ENCODE data around the gene NRN1L. TPM values are rescaled to one million over a fixed set of nuclear protein-coding genes. Genes with fewer than 3 reads are reported as not detected.
"Not testable (repeated sequence)": the region's sequence is repeated elsewhere in the genome, so short reads cannot be mapped to it uniquely, and the experiment has no call there.

Gene NRN1L
- total RNA-seq, 1 experiment from 2014 or later, result 1.1 TPM

DNA sequence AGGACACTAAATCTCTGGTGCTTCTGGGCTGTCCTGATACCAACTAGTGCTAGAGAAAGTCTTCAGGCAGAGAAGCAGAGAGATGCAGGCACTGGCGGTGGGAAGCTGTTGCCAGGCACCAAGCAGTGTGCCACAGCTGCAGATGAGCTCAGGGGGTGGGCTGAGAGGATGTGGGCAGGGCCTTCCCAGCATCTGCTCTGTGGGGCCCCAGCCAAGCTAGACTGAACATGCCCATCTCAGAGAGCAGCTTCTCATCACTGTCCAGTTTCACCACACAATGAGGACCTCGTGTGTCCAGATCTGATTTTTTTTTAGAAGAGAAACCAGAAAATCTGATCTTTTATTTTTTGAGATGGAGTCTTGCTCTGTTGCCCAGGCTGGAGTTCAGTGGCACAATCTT, 25.5 kb downstream of the NRN1L start:
- no TSS peak for BruUV-seq (replicated peaks)
- TF ChIP-seq POLR2AphosphoS5 (IDR thresholded peaks at IDR 0.05; ENCODE audit: low read depth, low read length) (no peak), TCF7L2 (IDR thresholded peaks at IDR 0.05; ENCODE audit: low read depth, low read length) (no peak), SIN3A (IDR thresholded peaks at IDR 0.05; ENCODE audit: borderline replicate concordance, insufficient read depth, low read depth, low read length) (no peak)
- TF ChIP-seq, protein P1, sequence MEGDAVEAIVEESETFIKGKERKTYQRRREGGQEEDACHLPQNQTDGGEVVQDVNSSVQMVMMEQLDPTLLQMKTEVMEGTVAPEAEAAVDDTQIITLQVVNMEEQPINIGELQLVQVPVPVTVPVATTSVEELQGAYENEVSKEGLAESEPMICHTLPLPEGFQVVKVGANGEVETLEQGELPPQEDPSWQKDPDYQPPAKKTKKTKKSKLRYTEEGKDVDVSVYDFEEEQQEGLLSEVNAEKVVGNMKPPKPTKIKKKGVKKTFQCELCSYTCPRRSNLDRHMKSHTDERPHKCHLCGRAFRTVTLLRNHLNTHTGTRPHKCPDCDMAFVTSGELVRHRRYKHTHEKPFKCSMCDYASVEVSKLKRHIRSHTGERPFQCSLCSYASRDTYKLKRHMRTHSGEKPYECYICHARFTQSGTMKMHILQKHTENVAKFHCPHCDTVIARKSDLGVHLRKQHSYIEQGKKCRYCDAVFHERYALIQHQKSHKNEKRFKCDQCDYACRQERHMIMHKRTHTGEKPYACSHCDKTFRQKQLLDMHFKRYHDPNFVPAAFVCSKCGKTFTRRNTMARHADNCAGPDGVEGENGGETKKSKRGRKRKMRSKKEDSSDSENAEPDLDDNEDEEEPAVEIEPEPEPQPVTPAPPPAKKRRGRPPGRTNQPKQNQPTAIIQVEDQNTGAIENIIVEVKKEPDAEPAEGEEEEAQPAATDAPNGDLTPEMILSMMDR (IDR thresholded peaks at IDR 0.05), result no peak
- TF ChIP-seq, protein P2, sequence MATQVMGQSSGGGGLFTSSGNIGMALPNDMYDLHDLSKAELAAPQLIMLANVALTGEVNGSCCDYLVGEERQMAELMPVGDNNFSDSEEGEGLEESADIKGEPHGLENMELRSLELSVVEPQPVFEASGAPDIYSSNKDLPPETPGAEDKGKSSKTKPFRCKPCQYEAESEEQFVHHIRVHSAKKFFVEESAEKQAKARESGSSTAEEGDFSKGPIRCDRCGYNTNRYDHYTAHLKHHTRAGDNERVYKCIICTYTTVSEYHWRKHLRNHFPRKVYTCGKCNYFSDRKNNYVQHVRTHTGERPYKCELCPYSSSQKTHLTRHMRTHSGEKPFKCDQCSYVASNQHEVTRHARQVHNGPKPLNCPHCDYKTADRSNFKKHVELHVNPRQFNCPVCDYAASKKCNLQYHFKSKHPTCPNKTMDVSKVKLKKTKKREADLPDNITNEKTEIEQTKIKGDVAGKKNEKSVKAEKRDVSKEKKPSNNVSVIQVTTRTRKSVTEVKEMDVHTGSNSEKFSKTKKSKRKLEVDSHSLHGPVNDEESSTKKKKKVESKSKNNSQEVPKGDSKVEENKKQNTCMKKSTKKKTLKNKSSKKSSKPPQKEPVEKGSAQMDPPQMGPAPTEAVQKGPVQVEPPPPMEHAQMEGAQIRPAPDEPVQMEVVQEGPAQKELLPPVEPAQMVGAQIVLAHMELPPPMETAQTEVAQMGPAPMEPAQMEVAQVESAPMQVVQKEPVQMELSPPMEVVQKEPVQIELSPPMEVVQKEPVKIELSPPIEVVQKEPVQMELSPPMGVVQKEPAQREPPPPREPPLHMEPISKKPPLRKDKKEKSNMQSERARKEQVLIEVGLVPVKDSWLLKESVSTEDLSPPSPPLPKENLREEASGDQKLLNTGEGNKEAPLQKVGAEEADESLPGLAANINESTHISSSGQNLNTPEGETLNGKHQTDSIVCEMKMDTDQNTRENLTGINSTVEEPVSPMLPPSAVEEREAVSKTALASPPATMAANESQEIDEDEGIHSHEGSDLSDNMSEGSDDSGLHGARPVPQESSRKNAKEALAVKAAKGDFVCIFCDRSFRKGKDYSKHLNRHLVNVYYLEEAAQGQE (IDR thresholded peaks at IDR 0.05; ENCODE audit: insufficient read depth in 1 of 2, low read depth in 2 of 2, low read length in 1 of 2), result no peak
- no peaks in the 10 kb centered on the region for H3K9me3 ChIP-seq (ENCODE audit: control insufficient read depth, insufficient read depth, low read depth, low read length)
- ATAC-seq (no peak), DNase-seq (ENCODE audit: low read depth, low spot score) (no peak)
- in situ Hi-C loops (cut with HindIII; ENCODE audit: low pct_unique_long_range_greater_than_20kb, low sequenced_read_pairs) (no loop called here), intact Hi-C loops (cut with micrococcal nuclease; ENCODE audit: unreplicated experiment) (no loop called here)
- ChIA-PET CTCF (no interaction called here), POLR2A (no interaction called here)
- H3K27me3 ChIP-seq (ENCODE audit: control insufficient read depth, insufficient read depth, low read length), result no peaks in the 10 kb centered on the region
- no peak overlapping the region for H3K27ac ChIP-seq (ENCODE audit: low read length)
- no peaks in the 10 kb centered on the region for H3K4me1 ChIP-seq (ENCODE audit: control insufficient read depth, insufficient read depth, low read length)
- H3K4me3 ChIP-seq (ENCODE audit: low read depth in 2 of 2, low read length in 2 of 2), result no peak overlapping the region
- no peaks in the 10 kb centered on the region for H3K36me3 ChIP-seq (ENCODE audit: control insufficient read depth, insufficient read depth, low read length)

DNA sequence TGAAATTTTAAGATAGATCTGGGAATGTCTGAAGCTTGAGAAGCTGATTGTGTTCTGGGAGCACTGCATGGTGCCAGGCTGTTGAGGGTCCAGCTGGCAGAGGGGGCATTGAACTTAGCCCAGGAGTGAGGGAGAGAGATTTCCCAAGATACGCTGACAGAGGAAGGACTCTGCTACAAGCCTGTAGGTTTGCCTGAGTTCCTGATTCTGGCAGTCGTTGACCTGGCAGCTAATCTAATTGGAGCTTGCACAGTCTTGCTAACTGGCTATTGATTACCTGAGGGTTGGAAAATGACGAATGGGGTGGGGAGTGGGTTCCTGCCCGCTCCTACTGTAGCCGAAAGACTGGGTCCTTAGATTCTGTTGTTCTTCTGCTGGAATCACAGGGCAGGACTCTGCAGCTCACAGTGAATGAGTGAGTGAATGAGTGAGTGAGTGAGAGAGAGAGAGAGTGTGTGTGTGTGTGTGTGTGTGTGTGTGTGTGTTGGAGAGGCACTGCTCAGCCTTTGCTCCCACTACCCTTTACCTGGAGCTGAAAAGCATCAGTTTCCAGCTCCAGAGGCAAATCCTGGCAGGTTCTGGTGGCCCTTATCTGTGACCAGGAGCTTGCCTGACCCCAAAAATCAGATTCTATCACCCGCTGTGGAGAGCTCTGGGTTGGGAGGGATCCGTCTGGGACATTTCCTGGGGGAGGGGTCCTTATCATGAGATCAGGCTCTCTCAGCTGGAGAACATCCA, 30.2 kb downstream of the NRN1L start:
- intact Hi-C loops (cut with micrococcal nuclease; ENCODE audit: unreplicated experiment) (no loop called here), in situ Hi-C loops (cut with HindIII; ENCODE audit: low pct_unique_long_range_greater_than_20kb, low sequenced_read_pairs) (no loop called here)
- CTCF ChIA-PET, result no interaction called here
- Histone ChIP-seq H3K36me3 (ENCODE audit: control insufficient read depth, insufficient read depth, low read length) (no peaks in the 10 kb centered on the region), H3K27ac (ENCODE audit: low read length) (no peak overlapping the region), H3K4me3 (ENCODE audit: low read depth in 2 of 2, low read length in 2 of 2) (no peak overlapping the region), H3K9me3 (ENCODE audit: control insufficient read depth, insufficient read depth, low read depth, low read length) (no peaks in the 10 kb centered on the region), H3K27me3 (ENCODE audit: control insufficient read depth, insufficient read depth, low read length) (no peaks in the 10 kb centered on the region), H3K4me1 (ENCODE audit: control insufficient read depth, insufficient read depth, low read length) (no peaks in the 10 kb centered on the region; the same call in 1 of the 2 replicates)
- DNase-seq (ENCODE audit: low read depth, low spot score), result no peak
- no TSS peak for BruUV-seq (replicated peaks)
- TF ChIP-seq, protein P1 (IDR thresholded peaks at IDR 0.05), result no peak
- TF ChIP-seq SIN3A (IDR thresholded peaks at IDR 0.05; ENCODE audit: borderline replicate concordance, insufficient read depth, low read depth, low read length), result no peak
- no peak for TF ChIP-seq TCF7L2 (IDR thresholded peaks at IDR 0.05; ENCODE audit: low read depth, low read length)
- TF ChIP-seq, protein P2 (IDR thresholded peaks at IDR 0.05; ENCODE audit: insufficient read depth in 1 of 2, low read depth in 2 of 2, low read length in 1 of 2), result no peak
- TF ChIP-seq POLR2AphosphoS5 (IDR thresholded peaks at IDR 0.05; ENCODE audit: low read depth, low read length), result no peak
- no peak for ATAC-seq
- POLR2A ChIA-PET, result no interaction called here

GRCh38 chr16:67915496-67915769, 30.7 kb downstream of the NRN1L start:
- H3K27me3 ChIP-seq (ENCODE audit: control insufficient read depth, insufficient read depth, low read length); CTCF ChIA-PET; ATAC-seq; H3K4me1 ChIP-seq (ENCODE audit: control insufficient read depth, insufficient read depth, low read length); intact Hi-C loops (cut with micrococcal nuclease; ENCODE audit: unreplicated experiment); H3K36me3 ChIP-seq (ENCODE audit: control insufficient read depth, insufficient read depth, low read length); POLR2A ChIA-PET; in situ Hi-C loops (cut with HindIII; ENCODE audit: low pct_unique_long_range_greater_than_20kb, low sequenced_read_pairs); H3K27ac ChIP-seq (ENCODE audit: low read length); H3K9me3 ChIP-seq (ENCODE audit: control insufficient read depth, insufficient read depth, low read depth, low read length); BruUV-seq (replicated peaks); H3K4me3 ChIP-seq (ENCODE audit: low read depth in 2 of 2, low read length in 2 of 2); DNase-seq (ENCODE audit: low read depth, low spot score): not testable (repeated sequence)

All from Panc1 (cell line).